ENCODE results near the gene TRIM37.

Gene TRIM37

DNA sequence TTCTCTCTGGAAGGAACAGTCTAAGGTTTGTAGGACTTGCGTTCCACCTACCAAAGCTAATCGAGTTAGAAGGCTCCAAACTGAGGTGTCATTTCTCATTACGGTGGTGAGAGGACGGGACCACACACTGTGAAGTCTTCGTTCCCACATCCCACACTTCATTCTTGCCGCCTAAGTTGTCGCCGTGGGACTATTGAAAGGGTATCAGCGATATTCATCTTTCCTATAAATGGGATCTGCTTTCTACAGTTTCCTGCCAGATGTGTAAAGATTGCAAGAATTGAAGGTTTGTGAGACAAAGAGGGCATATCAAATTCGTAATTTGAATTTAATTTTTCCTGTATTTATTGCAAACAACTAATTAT lies 608 bp upstream of the TRIM37 start:
- Histone ChIP-seq H3K9me2 (replicated peaks; ENCODE audit: insufficient read depth, low read length) (no peaks in the 10 kb centered on the region), H3F3A (ENCODE audit: insufficient read depth) (peaks cover 40% of the 10 kb centered on the region), H3K9ac (ENCODE audit: low read length) (peak overlapping the region; percentile 70), H2AFZ (ENCODE audit: low read depth, low read length, severe bottlenecking) (peak overlapping the region; percentile 7), H3K4me3 (ENCODE audit: insufficient read depth, low read length, poor library complexity, severe bottlenecking) (peak overlapping the region; percentile 68), H3K4me2 (ENCODE audit: low read depth, low read length, poor library complexity, severe bottlenecking) (peak overlapping the region; percentile 97), H3K27me3 (ENCODE audit: low read length) (no peaks in the 10 kb centered on the region), H3K79me2 (ENCODE audit: insufficient read depth, low read length) (peaks cover 63% of the 10 kb centered on the region), H3K9me3 (ENCODE audit: insufficient read depth, low read length) (no peaks in the 10 kb centered on the region), H4K20me1 (ENCODE audit: low read depth, low read length) (peaks cover 10% of the 10 kb centered on the region; the same call in 1 of the 2 replicates), H3K27ac (ENCODE audit: low read depth, low read length) (peak overlapping the region; percentile 81), H3K36me3 (ENCODE audit: low read length) (peaks cover 12% of the 10 kb centered on the region)
- TF ChIP-seq CTCF (IDR thresholded peaks at IDR 0.05; ENCODE audit: insufficient read depth, low read length, poor library complexity, severe bottlenecking): no peak

DNA sequence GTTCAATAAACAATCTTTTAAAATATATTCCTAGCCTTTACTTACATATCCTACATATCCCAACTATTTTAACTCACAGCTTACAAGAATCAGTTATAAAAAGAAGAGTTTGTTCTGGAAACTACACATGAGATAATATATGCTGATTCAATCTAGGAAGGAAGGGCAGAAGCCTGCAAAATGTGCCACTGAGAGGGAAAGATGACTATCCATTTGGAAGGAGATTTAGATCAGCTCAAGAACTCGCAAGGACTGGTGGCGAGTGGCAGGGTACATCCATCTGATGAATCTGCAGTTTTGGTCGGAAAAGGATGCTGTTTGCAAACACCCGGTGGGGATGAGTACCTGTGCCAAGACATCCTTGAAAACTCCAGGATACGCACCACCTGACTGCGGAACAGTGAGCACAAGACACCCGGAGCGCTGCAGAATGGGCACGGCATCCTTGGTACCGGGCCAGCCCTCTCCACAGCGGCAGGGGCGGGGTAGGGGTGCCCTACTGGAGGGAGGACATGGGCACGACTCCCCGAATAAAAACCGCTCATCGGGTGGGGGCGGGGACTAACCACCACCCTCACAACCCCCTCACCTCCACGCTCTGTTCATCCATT lies 723 bp downstream of the TRIM37 start:
- no peaks in the 10 kb centered on the region for H3K9me2 ChIP-seq (replicated peaks; ENCODE audit: insufficient read depth, low read length)
- H3K27ac ChIP-seq (ENCODE audit: low read depth, low read length): peak overlapping the region; percentile 80
- peaks cover 28% of the 10 kb centered on the region for H3F3A ChIP-seq (ENCODE audit: insufficient read depth)
- H3K4me2 ChIP-seq (ENCODE audit: low read depth, low read length, poor library complexity, severe bottlenecking): peak overlapping the region; percentile 97
- H3K36me3 ChIP-seq (ENCODE audit: low read length): peaks cover 11% of the 10 kb centered on the region
- peaks cover 71% of the 10 kb centered on the region for H3K79me2 ChIP-seq (ENCODE audit: insufficient read depth, low read length)
- no peaks in the 10 kb centered on the region for H3K9me3 ChIP-seq (ENCODE audit: insufficient read depth, low read length)
- no peaks in the 10 kb centered on the region for H3K27me3 ChIP-seq (ENCODE audit: low read length)
- no peak for TF ChIP-seq EZH2phosphoT487 (conservative IDR thresholded peaks at IDR 0.05; ENCODE audit: low read length)
- TF ChIP-seq CTCF (IDR thresholded peaks at IDR 0.05; ENCODE audit: insufficient read depth, low read length, poor library complexity, severe bottlenecking): no peak
- H4K20me1 ChIP-seq (ENCODE audit: low read depth, low read length): peaks cover 10% of the 10 kb centered on the region; the same call in 1 of the 2 replicates
- H3K9ac ChIP-seq (ENCODE audit: low read length): peak overlapping the region; percentile 91
- peak overlapping the region; percentile 61 for H2AFZ ChIP-seq (ENCODE audit: low read depth, low read length, severe bottlenecking)
- peak overlapping the region; percentile 94 for H3K4me3 ChIP-seq (ENCODE audit: insufficient read depth, low read length, poor library complexity, severe bottlenecking)

GRCh38 chr17:59101178-59101577 lies 5.5 kb downstream of the TRIM37 start:
- peaks cover 28% of the 10 kb centered on the region; the same call in 1 of the 2 replicates for H3K36me3 ChIP-seq (ENCODE audit: low read length)
- peaks cover 10% of the 10 kb centered on the region; the same call in 1 of the 2 replicates for H4K20me1 ChIP-seq (ENCODE audit: low read depth, low read length)
- no peak overlapping the region for H3K4me2 ChIP-seq (ENCODE audit: low read depth, low read length, poor library complexity, severe bottlenecking)
- peaks cover 5% of the 10 kb centered on the region; the same call in 1 of the 2 replicates for H3F3A ChIP-seq (ENCODE audit: insufficient read depth)
- no peaks in the 10 kb centered on the region for H3K9me3 ChIP-seq (ENCODE audit: insufficient read depth, low read length)
- H3K9me2 ChIP-seq (replicated peaks; ENCODE audit: insufficient read depth, low read length): no peaks in the 10 kb centered on the region
- H3K9ac ChIP-seq (ENCODE audit: low read length): no peak overlapping the region
- H3K27me3 ChIP-seq (ENCODE audit: low read length): no peaks in the 10 kb centered on the region
- H3K79me2 ChIP-seq (ENCODE audit: insufficient read depth, low read length): peaks cover 83% of the 10 kb centered on the region
- H3K4me3 ChIP-seq (ENCODE audit: insufficient read depth, low read length, poor library complexity, severe bottlenecking): no peak overlapping the region
- no peak overlapping the region for H3K27ac ChIP-seq (ENCODE audit: low read depth, low read length)
- TF ChIP-seq EZH2phosphoT487 (conservative IDR thresholded peaks at IDR 0.05; ENCODE audit: low read length): no peak
- TF ChIP-seq CTCF (IDR thresholded peaks at IDR 0.05; ENCODE audit: insufficient read depth, low read length, poor library complexity, severe bottlenecking): no peak
- H2AFZ ChIP-seq (ENCODE audit: low read depth, low read length, severe bottlenecking): no peak overlapping the region

All from SU-DHL-6 (cell line).